ENCODE measurements around the gene SUN1.
"Not testable (repeated sequence)": the region's sequence is repeated elsewhere in the genome, so short reads cannot be mapped to it uniquely, and the experiment has no call there.

Gene SUN1

DNA sequence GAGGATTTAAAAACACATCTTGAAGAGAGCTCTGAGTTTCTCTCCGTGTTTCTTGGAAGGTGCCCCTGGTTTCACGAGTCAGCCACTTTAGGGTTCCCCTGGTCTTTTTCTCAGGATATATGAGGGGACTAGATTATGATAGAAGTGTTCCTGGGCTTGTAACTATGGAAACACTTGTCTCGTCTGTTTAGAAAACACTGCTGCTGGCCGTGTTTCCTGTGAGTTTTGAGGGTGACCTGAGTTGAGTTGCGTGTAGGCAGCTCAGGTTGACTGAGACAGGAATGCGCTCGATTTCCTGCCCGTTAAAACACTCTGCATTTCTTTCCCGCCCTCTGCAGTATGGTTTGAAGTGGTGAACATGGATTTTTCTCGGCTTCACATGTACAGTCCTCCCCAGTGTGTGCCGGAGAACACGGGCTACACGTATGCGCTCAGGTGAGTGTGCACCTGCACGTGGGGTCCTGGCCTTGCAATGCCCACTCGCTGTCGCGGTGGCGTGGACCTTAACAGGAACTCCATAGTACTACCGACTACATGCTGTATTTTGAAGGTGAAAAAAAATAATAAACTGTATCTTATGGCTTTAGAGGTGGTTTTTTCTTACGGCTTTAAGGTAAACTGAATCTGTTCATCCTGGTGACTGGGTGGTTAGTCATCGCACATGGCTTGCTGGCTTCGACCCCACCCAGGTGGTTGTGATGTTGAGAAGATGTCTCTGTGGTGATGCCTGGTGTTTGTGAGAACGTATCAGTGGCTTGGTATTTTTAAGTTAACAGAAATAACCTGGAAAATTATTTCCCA, at the start of gene SUN1:
SUN1 (plus strand) TSS at position 310 of the 801 bp plus-strand sequence; CDS start at position 359, 49 bp downstream.
- DNase-seq (ENCODE audit: low read depth in 2 of 3, low spot score in 2 of 3) = peak in 2 of 3 experiments; percentile 15 to 16

DNA sequence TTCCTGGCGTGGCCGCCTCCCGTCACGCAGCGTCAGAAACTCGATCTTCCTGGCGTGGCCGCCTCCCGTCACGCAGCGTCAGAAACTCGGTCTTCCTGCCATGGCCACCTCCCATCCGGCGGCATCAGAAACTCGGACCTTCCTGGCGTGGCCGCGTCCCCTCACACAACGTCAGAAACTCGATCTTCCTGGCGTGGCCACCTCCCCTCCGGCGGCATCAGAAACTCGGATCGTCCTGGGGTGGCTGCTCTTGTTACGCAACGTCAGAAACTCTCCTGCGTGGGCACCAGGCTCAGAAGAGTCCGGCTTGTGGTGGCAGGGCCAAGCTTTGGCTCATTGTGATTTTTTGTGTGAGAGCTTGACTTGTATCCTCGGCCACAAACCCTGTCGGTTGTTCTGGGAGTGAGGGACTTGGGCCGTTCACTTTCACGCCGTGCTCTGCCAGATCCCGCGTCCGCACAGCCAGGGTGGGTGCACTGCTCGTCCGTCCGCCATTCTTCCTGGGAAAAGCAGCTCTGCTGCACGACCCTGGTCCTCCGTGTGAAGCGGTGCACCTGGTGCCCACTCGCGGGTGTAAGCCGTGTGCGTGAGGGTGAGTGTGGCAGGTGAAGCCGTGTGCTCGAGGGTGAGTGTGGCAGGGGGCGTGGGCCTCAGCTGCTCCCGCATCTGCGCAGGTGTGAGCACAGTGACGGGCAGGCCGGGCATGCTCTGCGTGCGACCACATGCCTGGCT, 49.4 kb upstream of the SUN1 start:
- DNase-seq (ENCODE audit: low read depth in 2 of 3, low spot score in 2 of 3) = no peak

- no peak for DNase-seq (ENCODE audit: low read depth in 2 of 3, low spot score in 2 of 3)
Measured at GRCh38 chr7:783556-784490, 48.5 kb upstream of the SUN1 start.

GRCh38 chr7:784971-785370, 47.3 kb upstream of the SUN1 start:
- no peak for DNase-seq (ENCODE audit: low read depth in 2 of 3, low spot score in 2 of 3)

DNA sequence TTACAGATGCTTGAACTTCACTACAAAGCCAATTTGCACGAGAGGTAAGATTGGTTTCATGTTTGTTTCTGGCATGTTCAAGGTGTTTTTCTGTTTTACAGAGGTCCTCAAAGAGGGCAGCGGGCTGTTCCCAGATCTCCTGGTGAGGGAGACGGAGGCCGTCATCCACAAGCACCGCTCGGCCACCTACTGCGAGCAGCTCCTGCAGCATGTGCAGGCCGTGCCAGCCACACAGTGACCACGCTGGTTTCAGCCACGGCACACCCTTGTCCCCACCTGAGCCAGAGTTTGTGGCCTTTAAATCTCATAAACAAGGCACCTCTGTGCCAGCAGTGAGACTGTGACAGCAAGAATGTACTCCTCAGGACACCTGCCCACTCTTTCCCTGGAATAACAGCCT, 46.9 kb upstream of the SUN1 start:
- DNase-seq (ENCODE audit: low read depth in 2 of 3, low spot score in 2 of 3) = no peak

DNA sequence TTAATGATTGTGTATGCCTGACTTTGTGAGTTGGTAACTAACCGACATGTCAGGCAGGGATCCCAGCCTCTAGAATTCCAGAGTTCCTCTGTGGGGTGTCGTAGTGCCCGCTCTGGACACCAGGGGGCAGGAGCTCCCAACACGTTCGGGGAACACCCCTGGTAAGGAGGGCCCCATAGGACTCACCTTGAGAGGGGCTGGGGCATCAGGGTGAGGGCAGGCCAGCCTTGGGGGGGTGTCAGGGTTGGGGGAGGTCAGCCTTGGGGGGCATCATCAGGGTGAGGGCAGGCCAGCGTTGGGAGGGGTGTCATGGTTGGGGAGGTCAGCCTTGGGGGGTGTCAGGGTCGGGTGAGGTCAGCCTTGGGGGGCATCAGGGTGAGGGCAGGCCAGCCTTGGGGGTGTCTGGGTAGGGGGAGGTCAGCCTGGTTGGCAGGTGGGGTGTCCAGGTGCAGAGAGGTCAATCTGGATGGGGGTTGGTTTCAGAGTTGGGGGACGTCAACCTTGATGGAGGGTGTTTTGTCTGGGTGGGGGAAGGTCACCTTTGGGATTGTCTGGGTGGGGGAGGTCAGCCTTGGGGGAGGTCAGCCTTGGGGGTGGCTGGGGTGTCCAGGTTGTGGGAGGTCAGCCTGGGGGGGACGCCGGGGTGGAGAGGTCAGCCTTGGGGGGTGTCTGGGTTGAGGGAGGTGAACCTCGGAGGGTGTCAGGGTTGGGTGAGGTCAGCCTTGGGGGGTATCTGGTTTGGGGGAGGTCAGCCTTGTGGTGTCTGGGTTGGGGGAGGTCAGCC, 45.6 kb upstream of the SUN1 start:
- peak; percentile 16 to 57 (median 46) for DNase-seq (ENCODE audit: low read depth in 2 of 3, low spot score in 2 of 3)

DNA sequence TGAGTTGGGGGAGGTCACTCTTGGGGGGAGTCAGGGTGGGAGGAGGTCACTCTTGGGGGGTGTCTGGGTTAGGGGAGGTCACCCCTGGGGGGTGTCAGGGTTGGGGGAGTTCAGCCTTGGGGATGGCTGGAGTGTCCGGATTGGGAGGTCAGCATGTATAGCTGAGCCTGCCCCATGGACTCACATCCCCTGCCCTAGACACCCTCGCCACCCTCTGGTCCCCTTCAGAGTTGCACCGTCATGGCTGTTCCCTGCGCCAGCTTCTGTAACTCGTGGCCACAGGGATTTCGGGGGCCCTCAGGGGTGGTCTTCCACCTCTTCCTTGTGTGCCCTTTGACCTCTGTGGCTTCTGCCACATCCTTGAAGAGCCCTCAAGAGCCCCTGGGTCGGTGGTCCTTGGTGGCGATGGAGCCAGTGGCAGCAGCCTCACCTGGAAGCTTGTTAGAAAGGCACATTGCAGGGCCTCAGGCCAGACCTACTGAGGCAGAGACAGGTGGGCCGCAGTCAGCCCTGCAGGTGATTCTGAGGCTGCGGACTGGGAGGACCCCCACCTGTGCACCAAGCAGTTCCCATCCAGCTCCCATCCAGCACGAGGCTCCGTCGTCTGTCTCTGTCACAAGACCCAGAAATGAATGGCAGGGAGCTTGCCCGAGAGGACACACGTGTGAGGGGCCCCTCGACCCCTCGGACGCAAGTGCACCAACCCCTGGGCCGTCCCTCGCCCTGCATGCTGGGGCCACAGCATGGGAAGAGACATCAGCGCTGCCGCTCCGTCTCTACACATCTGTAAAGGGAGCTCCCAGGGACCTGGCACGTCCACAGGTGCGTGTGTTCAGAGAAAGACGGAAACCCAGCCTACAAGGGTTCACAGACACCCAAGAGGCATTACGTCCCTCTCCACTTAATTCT, 44.7 kb upstream of the SUN1 start:
- DNase-seq (ENCODE audit: low read depth in 2 of 3, low spot score in 2 of 3) = no peak

GRCh38 chr7:791519-791918, 40.8 kb upstream of the SUN1 start:
- DNase-seq (ENCODE audit: low read depth in 2 of 3, low spot score in 2 of 3) = no peak

DNA sequence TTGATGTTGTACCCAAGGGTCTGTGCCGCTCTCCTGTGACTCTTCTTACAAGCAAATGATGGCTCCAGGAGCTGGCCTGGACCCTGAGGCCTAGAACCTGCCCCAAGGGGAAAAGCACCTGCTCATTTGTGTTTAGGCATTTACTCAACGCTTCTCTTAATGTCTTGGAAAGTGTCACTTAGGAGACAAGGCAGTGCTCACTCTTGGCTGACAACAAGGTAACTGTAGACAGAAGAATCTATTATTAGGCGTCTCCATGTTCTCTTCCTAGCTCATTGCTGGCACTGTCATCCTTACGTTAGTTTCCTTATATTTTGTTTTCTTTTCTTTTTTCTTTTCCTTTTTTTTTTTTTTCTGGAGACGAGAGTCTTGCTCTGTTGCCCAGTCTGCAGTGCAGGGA, 38.1 kb upstream of the SUN1 start:
- no peak for DNase-seq (ENCODE audit: low read depth in 2 of 3, low spot score in 2 of 3)

- no peak for DNase-seq (ENCODE audit: low read depth in 2 of 3, low spot score in 2 of 3)
Measured at GRCh38 chr7:794671-795329, 37.5 kb upstream of the SUN1 start.

- DNase-seq (ENCODE audit: low read depth in 2 of 3, low spot score in 2 of 3) = not testable (repeated sequence)
Measured at GRCh38 chr7:796434-797169, 35.7 kb upstream of the SUN1 start.

DNA sequence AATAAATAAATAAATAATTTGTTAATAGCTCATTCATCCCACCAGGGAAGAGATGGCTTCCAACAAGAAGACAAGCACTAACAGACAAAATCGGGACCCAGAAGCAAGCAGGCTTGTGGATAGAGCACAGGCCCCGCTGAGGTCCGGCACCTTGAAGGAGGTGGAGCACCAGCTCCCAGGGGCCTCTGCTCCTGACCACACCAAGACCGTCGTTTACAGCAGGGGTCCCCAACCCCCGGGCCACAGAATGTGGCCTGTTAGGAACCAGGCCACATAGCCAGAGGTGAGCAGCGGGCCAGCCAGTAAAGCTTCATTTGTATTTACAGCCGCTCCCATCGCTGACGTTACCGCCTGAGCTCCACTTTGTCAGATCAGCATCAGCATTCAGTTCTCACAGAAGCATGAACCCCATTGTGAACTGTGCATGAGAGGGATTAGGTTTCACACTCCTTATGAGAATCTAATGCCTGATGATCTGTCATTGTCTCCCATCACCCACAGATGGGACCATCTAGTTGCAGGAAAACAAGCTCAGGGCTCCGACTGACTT, 33.3 kb upstream of the SUN1 start:
- DNase-seq (ENCODE audit: low read depth in 2 of 3, low spot score in 2 of 3) = no peak

DNA sequence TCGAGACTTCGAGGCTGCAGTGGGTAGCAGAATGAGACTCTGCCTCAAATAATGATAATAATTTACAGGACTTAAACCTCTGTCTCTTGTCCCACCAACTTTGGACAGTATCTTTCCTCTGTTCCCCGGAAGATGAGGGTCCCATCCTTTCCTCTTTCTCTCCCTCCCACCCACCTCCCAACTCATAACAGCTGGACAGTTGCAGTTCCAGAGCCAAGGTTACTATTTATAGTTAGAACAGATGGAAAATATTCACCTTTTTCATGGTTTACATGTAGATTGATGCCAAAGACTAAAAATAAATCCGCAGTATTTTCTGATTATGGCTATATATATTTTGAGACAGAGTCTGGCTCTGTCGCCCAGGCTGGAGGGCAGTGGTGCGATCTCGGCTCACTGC, 31.6 kb upstream of the SUN1 start:
- no peak for DNase-seq (ENCODE audit: low read depth in 2 of 3, low spot score in 2 of 3)

DNA sequence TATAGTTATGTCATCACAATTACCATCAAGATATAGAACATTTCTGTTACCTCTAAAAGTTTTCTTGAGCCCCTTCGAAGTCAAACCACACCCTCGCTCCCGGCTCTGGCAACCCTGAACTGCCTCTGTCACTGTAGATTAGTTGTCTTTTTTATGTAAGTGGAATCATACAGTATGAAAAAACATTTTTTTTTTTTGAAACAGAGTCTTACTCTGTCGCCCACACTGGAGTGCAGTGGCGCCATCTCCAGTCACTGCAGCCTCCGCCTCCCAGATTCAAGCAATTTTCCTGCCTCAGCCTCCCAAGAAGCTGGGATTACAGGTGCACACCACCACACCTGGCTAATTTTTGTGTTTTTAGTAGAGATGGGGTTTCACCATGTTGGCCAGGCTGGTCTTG, 30.9 kb upstream of the SUN1 start:
- DNase-seq (ENCODE audit: low read depth in 2 of 3, low spot score in 2 of 3) = not testable (repeated sequence)

- DNase-seq (ENCODE audit: low read depth in 2 of 3, low spot score in 2 of 3) = no peak
Measured at GRCh38 chr7:801940-802381, 30.3 kb upstream of the SUN1 start.

DNA sequence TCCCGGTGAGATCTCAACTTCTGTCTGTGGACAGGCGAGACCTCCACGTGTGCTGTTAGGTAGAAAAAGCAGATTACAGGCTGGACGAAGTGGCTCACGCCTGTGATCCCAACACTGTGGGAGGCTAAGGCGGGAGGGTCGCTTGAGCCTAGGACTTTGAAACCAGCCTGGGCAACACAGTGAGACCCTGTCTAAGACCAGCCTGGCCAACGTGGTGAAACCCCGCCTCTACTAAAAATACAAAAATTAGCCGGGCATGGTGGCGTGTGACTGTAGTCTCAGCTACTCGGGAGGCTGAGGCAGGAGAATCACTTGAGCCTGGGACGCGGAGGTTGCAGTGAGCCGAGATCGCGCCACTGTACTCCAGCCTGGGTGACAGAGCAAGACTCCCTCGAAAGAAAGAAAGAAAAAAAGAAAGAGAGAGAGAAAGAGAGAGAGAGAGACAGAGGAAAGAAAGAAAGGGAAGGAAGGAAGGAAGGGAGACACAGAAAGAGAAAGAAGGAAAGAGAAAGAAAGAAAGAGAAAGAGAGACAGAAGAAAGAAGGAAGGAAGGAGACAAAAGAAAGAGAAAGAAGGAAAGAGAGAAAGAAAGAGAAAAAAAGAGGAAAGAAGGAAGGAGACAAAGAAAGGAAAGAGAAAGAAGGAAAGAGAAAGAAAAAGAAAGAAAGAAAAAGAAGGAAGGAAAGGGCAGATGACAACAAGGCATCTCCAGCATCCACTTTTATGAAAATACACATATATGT, 29.6 kb upstream of the SUN1 start:
- no peak for DNase-seq (ENCODE audit: low read depth in 2 of 3, low spot score in 2 of 3)

GRCh38 chr7:803243-803635, 29.0 kb upstream of the SUN1 start:
- DNase-seq (ENCODE audit: low read depth in 2 of 3, low spot score in 2 of 3) = no peak

All from activated CD8-positive, alpha-beta memory T cell treated with anti-CD3 and anti-CD28 coated beads for 48 hours (primary cell).